OCI-M2 (cell line): Measurements from ENCODE around the gene TUBB4B.

ENCODE experiments used
- DNase-seq: peaks from one replicate; lab custom pipeline; 2025; ENCODE audit not compliant: unreplicated experiment; lab: John Stamatoyannopoulos, UW

Gene TUBB4B

DNA sequence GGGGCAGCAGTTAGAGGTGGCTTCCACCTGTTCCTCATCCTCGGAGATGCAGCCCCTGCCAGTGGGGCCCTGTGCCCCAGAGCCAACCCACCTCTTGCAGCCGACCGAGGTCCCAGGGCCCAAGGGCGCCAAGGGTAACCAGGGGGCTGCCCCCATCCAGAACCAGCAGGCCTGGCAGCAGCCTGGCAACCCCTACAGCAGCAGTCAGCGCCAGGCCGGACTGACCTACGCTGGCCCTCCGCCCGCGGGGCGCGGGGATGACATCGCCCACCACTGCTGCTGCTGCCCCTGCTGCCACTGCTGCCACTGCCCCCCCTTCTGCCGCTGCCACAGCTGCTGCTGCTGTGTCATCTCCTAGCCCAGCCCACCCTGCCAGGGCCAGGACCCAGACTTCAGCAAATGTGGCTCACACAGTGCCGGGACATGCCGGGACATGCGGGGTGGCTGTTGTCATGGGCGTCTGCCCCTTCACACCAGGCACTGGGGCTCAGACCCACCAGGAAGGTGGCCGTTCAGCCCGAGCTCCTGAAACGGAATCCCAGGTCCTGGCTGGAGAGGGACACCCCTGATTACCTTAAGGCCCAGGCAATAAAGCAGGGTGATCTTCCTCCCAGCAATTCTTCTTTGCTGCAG is 15.3 kb upstream of the TUBB4B start:
- DNase-seq: no peak

DNA sequence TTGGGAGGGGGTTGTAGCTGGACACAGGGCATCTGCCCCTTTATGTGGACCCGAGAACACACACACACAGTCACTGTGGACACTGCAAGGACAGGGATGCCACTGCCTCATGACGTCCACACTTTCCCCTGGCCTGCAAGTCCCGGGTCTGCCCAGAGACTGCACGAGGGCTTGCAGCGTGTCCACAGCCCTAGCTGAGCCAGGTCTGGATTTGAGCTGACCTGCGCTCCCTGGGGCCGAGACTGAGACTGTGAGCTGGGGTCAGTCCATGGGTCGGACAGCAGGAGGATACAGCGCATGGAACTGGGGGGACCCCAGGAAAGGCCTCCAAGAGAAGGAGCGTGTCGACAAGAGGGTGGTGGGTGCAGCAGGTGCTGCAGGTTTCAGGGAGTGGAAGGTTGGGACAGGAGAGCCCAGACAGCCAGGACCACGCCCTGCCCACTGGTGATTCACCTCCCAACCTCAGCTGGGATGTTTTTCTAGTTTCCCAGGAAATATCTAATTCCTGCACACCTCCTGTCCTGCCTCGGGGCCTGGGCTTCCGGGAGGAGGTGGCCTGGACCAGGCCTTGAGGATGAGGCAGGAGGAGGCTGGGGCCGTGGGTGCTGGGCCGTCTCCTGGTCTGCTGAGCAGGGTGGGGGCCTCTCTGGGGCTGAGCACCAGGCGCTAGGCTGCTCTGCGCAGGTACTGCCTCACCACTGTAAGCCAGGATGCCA is 14.6 kb upstream of the TUBB4B start:
- DNase-seq: no peak

DNA sequence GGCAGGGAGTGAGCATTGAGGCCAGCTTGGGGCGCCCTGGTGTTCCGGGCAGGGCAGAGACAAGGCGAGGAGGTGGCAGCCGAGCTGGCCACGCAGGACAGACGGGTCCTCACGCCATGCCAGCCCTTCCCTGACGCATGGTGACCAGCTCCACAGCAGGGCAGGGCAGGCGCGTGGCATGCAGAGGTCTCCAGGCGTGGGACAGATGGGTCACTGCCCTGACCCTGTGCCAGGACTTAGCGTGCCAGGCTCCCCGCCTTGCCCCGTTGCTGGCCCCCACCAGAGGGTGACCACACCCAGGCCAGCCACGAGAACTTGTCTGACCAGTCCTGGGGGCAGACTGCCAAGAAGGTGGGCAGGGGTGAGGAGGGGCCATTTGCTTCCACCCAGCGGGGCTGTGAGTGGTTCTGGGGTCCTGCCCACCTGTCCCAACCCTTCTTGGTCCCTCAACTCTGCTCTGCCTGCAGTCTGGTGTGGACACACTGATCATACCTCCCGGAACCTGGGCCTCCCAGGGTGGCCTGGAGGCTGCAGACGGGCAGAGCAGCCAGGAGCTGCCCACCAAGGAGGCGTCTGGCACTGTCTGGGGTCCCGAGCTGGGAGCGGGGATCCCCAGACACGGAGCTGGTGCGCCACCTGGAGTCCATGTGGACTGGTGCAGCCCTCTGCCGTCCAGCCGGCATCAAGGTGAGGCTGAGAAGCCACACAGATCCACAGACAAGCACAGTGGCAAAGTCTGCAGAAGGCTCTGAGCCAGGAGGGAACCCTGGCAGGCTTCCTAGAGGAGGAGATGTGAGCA is 13.8 kb upstream of the TUBB4B start, which contains the start of gene RNF224:
RNF224 (plus strand) TSS at position 449 of the 799 bp plus-strand sequence. CDS start 834 bp downstream, outside the sequence.
- peak; percentile 22 for DNase-seq

DNA sequence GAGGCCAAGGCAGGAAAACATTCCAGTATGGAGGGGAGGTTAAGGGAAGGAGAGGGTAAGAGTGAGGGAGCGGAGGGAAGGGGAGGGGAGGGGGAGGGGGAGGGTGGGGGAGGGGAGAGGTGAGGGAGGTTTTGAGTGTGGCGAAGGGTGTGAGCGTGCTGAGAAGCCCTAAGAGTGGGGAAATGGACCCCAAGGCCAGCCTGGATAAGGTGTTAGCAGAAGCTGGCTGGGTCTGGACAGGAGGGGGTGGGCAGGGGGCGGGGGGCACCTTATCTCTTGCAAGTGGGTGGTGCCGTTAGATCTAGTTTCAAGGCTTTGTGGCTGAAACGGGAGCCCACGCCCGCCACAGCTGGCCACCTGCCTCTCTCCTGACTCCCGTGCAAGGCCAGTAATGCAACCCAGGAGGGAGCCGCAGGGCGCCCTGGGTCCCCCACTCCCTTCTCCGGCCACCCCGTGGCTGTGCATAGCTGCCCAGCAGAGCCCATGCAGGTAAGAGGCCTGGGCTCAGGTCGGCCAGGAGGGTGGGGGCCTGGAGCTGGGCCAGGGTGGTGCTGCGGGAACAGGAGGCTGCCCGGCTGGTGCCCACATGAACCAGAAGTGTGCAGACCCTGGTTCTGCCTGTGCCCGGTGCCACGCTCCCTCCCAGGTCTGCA is 13.1 kb upstream of the TUBB4B start:
- no peak for DNase-seq

DNA sequence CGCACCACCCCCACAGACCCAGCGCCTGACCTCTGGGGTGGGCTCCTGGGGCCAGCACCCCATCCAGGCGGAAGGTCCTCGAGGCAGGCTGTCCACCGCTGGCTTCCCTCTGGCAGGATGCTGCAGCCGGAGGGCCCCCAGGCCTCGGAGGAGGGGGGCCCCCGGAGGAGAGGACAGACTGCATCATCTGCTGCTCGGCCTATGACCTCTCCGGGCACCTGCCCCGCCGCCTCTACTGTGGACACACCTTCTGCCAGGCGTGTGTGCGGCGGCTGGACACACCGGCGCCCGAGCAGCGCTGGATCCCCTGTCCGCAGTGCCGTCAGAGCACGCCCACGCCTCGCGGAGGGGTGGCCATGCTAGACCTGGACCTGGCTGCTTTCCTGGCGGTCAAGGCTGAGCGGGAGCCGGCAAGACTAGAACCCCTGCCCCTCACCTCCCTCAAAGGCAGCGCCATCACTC is 12.6 kb upstream of the TUBB4B start:
- no peak for DNase-seq

DNA sequence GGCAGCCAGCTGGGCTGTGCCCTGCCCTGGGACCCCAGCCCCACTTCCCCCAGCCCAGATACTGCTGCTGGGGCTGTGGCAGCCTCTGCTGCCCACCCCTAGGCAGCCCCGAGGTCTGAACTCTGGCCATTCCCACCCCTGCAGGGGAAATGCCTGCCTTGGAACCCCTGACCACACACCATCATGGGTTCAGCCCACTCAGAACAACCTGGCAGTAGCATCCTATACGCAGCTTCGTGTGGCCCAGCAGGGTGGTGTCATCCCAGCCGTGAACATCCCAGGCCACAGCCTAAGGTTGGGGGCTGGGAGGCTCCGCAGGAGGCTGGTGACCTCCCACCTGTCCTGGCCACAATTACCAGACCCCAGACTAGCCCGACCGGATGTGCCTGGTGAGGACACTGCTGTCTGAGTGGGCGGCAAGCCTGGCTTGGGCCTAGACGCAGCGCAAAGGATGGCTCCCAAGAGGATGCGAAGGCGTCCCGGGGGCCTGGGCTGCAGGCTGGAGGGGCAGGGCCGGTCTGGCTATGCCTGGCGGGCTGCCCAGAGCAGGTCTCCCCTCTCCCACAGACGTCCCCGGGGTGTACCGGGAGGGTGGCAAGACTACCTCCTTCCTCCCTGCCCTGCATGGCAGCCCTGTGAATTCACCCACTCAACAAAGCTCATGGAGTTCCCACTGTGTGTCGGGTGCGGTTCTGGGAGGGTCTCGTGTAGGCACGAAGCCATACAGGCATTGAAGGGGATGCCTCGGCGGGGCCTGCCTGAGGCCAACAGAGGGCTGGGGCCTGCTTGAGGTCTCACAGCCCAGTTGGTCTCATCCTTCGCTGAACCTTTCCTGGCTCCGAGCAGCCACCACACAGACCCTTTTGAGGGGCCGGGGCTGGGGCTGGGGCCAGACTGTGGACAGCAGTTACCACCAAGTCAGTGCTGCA is 11.9 kb upstream of the TUBB4B start:
- DNase-seq: no peak

DNA sequence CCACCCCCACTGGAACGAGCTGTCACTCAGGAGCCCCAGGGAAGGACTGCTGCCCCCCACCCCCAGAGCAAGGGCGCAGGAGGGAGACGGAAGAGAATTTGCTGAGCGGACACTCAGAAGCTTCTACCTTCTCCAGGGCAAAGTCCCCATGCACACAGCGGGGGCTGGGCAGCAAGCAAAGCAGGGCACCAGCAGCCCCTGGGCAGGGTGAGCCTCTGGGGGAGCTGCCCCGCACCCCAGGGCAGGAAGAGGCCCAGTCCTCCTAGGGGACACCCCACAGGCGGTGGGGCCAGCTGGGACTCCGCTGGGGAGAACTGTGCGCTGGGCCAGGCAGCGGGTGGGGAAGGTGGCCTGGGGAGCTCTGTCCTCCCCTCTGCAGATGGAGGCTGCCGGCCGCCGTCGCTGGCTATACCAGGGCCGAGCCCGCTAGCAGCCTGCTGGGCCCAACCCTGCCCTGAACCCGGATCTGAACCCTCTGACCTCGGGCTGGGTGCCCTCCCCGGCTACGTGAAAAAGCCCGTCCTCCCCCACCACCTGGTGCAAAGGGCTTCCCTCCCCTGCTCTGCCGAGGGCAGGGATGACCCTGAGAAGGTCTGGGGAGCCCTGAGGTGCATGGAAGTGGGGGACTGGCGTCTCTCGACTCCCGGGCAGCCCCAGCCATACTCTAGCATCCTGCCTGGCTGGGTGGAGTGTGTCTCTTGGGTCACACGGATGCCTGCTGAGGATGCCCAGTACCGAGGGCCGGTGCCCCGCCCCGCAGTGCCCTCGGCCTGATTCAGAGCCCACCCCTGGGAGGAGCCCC is 11.0 kb upstream of the TUBB4B start:
- no peak for DNase-seq

DNA sequence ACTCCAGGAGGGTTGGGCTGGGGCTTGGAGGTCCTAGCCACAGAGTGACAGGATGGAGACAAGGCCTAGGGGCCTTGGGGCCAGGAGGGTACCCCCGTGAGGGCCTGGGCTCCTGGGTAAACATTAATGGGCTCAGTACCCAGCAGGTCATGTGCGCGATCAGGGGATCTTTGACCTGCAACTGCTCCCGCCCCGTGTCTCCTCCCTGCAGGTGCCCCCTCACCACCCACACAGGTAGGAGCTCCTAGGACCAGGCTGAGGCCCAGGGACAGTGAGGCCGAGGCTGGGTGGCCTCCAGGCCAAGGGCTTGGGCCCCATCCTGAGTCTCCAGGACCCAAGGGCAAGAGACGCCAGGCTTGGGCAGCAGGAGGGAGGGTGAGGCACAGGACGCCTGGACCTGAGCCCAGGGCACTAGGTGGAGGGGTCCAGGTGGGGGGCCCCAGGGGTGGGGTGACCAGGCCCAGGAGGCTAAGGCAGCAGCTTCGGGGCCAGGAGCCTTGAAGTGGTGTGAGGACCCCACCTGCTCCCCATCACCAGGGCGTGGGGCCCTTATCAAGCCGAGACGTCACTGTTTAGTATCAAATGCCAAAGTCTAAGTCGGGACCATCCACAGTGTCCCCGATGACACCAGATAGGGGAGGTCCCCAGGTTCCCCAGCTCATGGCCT is 10.2 kb upstream of the TUBB4B start, which contains the start of gene SLC34A3:
SLC34A3 (plus strand) TSS at position 197 of the 667 bp plus-strand sequence. CDS start 802 bp downstream, outside the sequence.
- no peak for DNase-seq

DNA sequence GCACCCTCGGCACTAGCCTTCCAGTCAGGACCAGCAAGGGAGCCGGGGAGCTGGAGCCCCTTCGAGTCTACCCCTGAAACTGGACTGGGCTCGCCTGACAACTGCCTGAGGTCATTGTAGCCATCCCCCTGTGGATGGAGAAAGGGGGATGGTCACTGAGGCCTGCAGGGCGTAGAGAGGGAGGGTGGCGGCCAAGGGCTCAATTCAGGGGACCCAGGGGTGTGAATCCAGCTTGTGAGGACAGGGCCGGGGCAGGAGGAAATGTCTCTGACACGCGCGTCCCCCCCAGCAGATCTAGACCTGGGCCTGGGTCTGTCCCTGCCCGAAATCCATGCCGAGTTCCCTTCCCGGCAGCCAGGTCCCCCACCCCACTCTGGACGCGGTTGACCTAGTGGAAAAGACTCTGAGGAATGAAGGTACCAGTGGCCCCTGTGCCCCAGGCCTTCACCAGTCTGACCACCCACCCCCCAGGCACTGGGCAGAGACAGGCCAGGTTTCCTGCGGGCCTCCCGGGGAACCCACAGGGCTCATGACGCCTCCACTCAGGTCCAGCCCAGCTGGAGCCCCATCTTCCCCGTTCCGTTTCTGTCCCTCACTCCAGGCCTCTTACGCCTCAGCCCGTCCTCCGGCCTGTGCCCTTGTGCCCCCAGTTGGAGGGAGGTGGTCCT is 9.6 kb upstream of the TUBB4B start:
- DNase-seq: no peak

DNA sequence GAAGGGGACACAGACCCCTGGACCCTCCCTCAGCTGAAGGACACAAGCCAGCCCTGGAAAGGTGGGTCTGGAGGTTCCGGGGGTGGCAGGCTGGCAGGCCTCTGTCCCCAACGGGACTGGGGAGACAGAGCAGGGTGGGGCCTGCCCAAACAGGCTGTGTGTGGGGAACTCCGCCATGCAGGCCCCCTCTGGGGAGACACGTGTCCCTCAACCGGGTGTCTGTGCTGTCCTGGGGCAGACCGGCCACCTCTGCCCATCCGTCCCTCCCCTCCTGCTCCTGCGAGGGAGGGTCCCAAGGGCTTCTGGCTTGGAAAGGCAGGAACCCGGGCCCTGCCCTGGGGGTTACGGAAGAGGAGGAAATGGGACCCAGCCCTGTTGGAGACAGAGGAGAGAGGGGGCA is 9.0 kb upstream of the TUBB4B start:
- DNase-seq: no peak

DNA sequence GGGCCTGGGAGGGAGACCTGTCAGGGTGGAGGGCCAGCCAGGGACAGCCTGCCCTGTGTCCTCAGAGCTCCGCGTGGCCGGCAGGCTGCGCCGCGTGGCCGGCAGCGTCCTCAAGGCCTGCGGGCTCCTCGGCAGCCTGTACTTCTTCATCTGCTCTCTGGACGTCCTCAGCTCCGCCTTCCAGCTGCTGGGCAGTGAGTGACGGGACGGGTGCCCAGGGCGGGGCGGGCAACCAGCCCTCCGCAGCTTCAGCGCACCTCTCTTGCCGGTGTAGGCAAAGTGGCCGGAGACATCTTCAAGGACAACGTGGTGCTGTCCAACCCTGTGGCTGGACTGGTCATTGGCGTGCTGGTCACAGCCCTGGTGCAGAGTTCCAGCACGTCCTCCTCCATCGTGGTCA is 8.6 kb upstream of the TUBB4B start:
- DNase-seq: no peak

DNA sequence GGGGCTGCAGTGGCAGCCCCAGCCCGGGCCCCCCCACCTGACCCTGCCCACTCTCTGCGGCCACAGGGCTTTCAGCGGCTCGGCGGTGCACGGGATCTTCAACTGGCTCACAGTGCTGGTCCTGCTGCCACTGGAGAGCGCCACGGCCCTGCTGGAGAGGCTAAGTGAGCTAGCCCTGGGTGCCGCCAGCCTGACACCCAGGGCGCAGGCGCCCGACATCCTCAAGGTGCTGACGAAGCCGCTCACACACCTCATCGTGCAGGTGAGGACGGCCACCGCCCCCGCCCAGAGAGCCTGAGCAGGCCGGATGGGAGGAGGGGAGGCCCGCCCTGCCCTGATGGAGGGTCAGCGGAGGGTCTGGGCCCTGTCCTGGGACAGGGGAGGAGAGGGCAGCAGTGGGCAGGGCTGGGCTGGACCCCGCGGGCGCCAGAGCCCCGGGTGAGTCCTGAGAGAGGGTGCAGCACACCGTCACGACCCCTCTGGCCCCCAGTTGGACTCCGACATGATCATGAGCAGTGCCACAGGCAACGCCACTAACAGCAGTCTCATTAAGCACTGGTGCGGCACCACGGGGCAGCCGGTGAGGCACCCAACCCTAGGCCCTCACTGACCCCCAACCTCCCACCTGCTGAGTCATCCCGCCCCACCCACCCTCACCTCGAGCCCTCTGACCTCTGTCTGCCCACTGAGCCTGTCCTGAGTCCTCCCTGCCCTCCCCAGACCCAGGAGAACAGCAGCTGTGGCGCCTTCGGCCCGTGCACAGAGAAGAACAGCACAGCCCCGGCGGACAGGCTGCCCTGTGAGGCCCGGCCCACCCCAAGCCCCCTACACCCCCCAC is 7.7 kb upstream of the TUBB4B start:
- no peak for DNase-seq

DNA sequence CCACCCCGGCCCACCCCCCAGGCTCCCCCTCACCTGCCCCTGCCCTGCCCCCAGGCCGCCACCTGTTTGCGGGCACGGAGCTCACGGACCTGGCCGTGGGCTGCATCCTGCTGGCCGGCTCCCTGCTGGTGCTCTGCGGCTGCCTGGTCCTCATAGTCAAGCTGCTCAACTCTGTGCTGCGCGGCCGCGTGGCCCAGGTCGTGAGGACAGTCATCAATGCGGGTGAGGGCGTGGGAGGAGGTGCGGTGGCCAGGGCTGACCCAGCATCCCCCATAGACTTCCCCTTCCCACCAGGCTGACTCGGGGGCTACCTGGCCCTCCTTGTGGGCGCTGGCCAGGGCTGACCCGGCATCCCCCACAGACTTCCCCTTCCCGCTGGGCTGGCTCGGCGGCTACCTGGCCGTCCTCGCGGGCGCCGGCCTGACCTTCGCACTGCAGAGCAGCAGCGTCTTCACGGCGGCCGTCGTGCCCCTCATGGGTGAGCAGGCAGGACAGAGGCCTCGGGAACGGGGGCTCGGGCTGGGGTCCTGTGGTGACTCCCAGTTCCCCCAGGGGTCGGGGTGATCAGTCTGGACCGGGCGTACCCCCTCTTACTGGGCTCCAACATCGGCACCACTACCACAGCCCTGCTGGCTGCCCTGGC is 6.9 kb upstream of the TUBB4B start:
- DNase-seq: no peak

DNA sequence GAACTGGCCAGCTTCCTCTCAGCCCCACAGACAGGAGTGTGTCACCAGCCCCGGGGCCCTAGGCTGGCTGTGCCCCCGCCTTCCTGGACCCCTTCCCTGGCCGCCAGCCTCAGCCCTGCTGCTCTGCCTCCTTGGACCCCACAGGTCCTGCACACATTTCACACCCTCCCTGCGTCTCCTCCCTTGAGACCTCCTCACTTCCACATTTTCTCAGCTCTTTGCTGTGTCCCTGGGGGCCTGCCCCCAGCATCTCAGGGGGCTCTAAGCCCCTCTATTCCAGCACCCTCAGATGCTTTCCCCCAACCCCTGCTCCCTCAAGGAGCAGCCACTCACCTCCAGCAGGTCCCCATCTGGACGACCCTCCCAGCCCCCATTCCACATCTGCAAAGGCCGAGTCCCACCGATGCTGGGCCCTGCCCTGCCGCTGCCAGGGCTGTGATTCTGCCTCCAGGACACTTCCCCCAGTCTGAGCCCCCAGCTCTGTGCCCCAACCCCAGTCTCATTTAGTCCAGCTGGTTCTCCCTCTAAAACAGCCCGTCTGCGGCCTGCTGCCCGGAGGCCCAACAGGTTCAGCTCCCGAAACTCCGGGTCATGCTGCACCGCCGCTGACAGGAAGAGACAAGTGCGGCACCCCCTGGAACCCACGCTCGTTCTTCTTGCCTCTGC is 6.2 kb upstream of the TUBB4B start:
- no peak for DNase-seq

DNA sequence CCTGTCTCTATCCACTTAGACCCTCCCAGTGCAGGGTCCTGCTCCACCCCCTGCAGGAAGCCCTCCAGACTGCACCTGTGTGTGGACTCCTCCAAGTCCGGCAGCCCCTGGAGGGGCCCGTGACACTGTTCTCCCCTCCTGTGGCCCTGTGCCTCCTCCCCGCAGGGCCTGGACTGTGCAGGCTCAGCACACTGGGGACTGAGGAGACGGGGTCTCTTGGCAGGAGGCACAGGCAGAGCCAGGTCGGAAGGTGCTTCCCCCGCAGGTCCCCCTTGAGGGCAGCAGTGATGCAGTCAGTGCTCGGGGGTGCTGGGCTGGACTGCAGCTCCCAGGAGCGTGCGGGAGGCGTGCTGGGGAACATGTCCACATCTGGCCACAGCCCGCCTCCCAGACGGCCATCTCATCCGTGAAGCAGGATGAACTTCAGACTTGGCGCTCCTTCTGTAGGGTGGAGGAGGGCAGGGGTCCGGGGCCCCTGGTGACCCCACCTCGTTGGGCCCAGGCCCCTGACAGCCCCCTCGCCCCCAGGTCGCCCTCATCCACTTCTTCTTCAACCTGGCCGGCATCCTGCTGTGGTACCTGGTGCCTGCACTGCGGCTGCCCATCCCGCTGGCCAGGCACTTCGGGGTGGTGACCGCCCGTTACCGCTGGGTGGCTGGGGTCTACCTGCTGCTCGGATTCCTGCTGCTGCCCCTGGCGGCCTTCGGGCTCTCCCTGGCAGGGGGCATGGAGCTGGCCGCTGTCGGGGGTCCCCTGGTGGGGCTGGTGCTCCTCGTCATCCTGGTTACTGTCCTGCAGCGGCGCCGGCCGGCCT is 5.5 kb upstream of the TUBB4B start:
- no peak for DNase-seq
